K562 (cell line): ENCODE measurements around the gene AIPL1. TPM values are rescaled to one million over a fixed set of nuclear protein-coding genes. Genes with fewer than 3 reads are reported as not detected.

Source experiments
- ATAC-seq: fragments of 200-7000 bp; cut with Tn5 transposase; 3 replicates; pipeline ENCODE4 v1.9.1; 2020; ENCODE audit warnings: moderate library complexity
- BruUV-seq: library from RNA; stranded (reverse); fragments of 400-500 nt; replicated peaks from 2 replicates; lab custom pipeline; 2021; lab: Mats Ljungman, UMichigan
- CTCF ChIA-PET: fragments of 300-600 bp; formaldehyde crosslinking; extraction: SDS; loops from one replicate; lab custom pipeline; 2021; ENCODE audit warnings: low intra/inter-chr PET ratio; lab: Yijun Ruan, JAX
- POLR2A ChIA-PET: fragments of 300-600, 350-650 bp; sonication (Branson Sonifier 250); formaldehyde crosslinking; extraction: SDS; loops from one replicate; lab custom pipeline; 2021; ENCODE audit warnings: antibody characterized with exemption, inconsistent platforms; lab: Yijun Ruan, JAX
- DNase-seq, 4 experiments: peaks; one replicate each; pipeline versions ENCODE4 v3.0.0 to v3.0.0-alpha.2; 2011 to 2018; ENCODE audit warnings: low spot score in 3 of 4, mixed read lengths in 3 of 4; ENCODE audit errors: extremely low read depth in 1 of 4
- FAIRE-seq: peaks from 2 replicates; lab custom pipeline; 2011; peaks lifted over from hg19 to GRCh38; lab: Jason Lieb, UNC
- H2AFZ ChIP-seq: 2 replicates; pipeline ENCODE4 v1.6.0; 2011; ENCODE audit warnings: low read depth, low read length, control low read depth, inconsistent platforms
- H3K27ac ChIP-seq: fragments of 200-600 bp; 3 replicates; pipeline ENCODE4 v1.8.0; 2011; ENCODE audit warnings: low read depth, mild to moderate bottlenecking, control low read depth, inconsistent platforms, low read length, moderate library complexity, mixed read lengths; ENCODE audit errors: extremely low read depth
- H3K27me3 ChIP-seq, 2 experiments: fragments of 300-600 bp in 1 of 2; 2 replicates in 1 of 2; 3 replicates in 1 of 2; pipeline versions ENCODE4 v1.6.0 to v1.8.0; 2011; ENCODE audit warnings: inconsistent platforms in 2 of 2, low read length in 2 of 2, mild to moderate bottlenecking in 1 of 2, mixed read lengths in 1 of 2, moderate library complexity in 1 of 2; ENCODE audit not compliant: control insufficient read depth in 2 of 2, insufficient read depth in 2 of 2
- H3K36me3 ChIP-seq: fragments of 300-600 bp; 3 replicates; pipeline ENCODE4 v1.8.0; 2011; ENCODE audit warnings: mild to moderate bottlenecking, low read length, inconsistent platforms; ENCODE audit not compliant: control insufficient read depth, insufficient read depth
- H3K4me1 ChIP-seq, 2 experiments: fragments of 200-600 bp in 1 of 2; replicated peaks in 1 of 2; 2 replicates in 1 of 2; 3 replicates in 1 of 2; pipeline versions ENCODE4 v1.5.1 to v1.8.0; 2011; ENCODE audit warnings: inconsistent platforms in 2 of 2, low read length in 2 of 2, mild to moderate bottlenecking in 1 of 2, mixed read lengths in 1 of 2, moderate library complexity in 1 of 2; ENCODE audit not compliant: control insufficient read depth in 2 of 2, insufficient read depth in 2 of 2
- H3K4me2 ChIP-seq: 2 replicates; pipeline ENCODE4 v1.6.1; 2011; ENCODE audit warnings: low read length, control low read depth, inconsistent platforms, mixed read lengths; ENCODE audit not compliant: insufficient read depth
- H3K4me3 ChIP-seq: fragments of 200-600 bp; sonication (generic), shearing (Covaris generic); 2 replicates; pipeline ENCODE4 v1.5.1; 2016; ENCODE audit warnings: control low read depth, inconsistent platforms
- H3K79me2 ChIP-seq: fragments of 200-600 bp; 3 replicates; pipeline ENCODE4 v1.8.0; 2011; ENCODE audit warnings: low read length, inconsistent platforms; ENCODE audit not compliant: control insufficient read depth, insufficient read depth
- H3K9ac ChIP-seq, 2 experiments: 2 replicates each; pipeline versions ENCODE4 v1.6.0 to v1.6.1; 2011; ENCODE audit warnings: low read depth in 2 of 2, low read length in 2 of 2, control low read depth in 1 of 2, inconsistent platforms in 1 of 2, mild to moderate bottlenecking in 1 of 2, mixed read lengths in 1 of 2; ENCODE audit not compliant: insufficient read depth in 1 of 2
- H3K9me1 ChIP-seq: one replicate; pipeline ENCODE4 v1.6.0; 2011; ENCODE audit warnings: inconsistent platforms, mild to moderate bottlenecking, low read length, moderate library complexity; ENCODE audit not compliant: control insufficient read depth, insufficient read depth
- H3K9me3 ChIP-seq: replicated peaks from 2 replicates; pipeline ENCODE4 v1.5.1; 2011; ENCODE audit warnings: low read depth, low read length, inconsistent platforms; ENCODE audit not compliant: control insufficient read depth, insufficient read depth
- H4K20me1 ChIP-seq: replicated peaks from 2 replicates; pipeline ENCODE4 v1.6.1; 2011; ENCODE audit warnings: low read length, inconsistent platforms, mixed read lengths; ENCODE audit not compliant: control insufficient read depth, insufficient read depth
- RBM25 ChIP-seq: fragments of 200-400 bp; formaldehyde crosslinking; IDR thresholded peaks from 2 replicates; pipeline ENCODE4 v1.6.1; 2018; ENCODE audit warnings: low read length, low read depth, moderate library complexity; ENCODE audit not compliant: severe bottlenecking
- RFX1 ChIP-seq: fragments of 450-650 bp; IDR thresholded peaks from 2 replicates; pipeline ENCODE4 v1.6.1; 2016; ENCODE audit warnings: mild to moderate bottlenecking, moderate library complexity
- ZNF184 ChIP-seq: sonication (generic); formaldehyde crosslinking; IDR thresholded peaks from 2 replicates; pipeline ENCODE4 v1.5.0; 2020; ENCODE audit warnings: missing genetic modification reagents
- WGBS: fragments of 100-300 bp; shearing (Covaris generic); methylation state at CpG from one replicate; pipeline ENCODE4 v1.1.6; 2016; ENCODE audit warnings: low coverage, mixed read lengths; ENCODE audit not compliant: insufficient coverage; ENCODE audit errors: missing lambda C conversion rate; 5-methylcytosine and 5-hydroxymethylcytosine counted together
- in situ Hi-C: fragments of 300-500 bp; cut with MboI; formaldehyde crosslinking; loops from 4 replicates; pipeline ENCODE4 v1.15.0; 2018; ENCODE audit warnings: inconsistent platforms, mixed read lengths
- intact Hi-C: fragments of 100-400 bp; cut with micrococcal nuclease; formaldehyde crosslinking; loops from 2 replicates; pipeline ENCODE4 v1.14.2; 2022
- polyA plus RNA-seq, 8 experiments: library from polyadenylated mRNA; depleted of rRNA in 4 of 8; stranded (reverse) in 5 of 8; unstranded in 3 of 8; fragments of >200 nt; fragmentation: Nextera tagmentation in 2 of 8; fragmentation: Illumina TruSeq in 1 of 8; extraction: Ambion mirVana in 2 of 8; extraction: Trizol in 1 of 8; gene quantifications; 2 replicates each; pipeline versions ENCODE4 v1.2.1 to v1.2.3, GENCODE V29; 2011 to 2014; ENCODE audit warnings: inconsistent platforms in 1 of 8, missing spikeins in 1 of 8
- total RNA-seq, 7 experiments: library from RNA; depleted of rRNA in 6 of 7; stranded (reverse); fragments of >200 nt in 6 of 7; fragmentation: Illumina TruSeq in 2 of 7; extraction: Trizol in 2 of 7; gene quantifications; 2 replicates each; pipeline versions ENCODE4 v1.2.1 to v1.2.3, GENCODE V29; 2011 to 2021; ENCODE audit warnings: low replicate concordance in 1 of 7
- TF ChIP-seq, protein P1 (sequence below): fragments of 250-450 bp; sonication (Bioruptor Pico); IDR thresholded peaks from 2 replicates; pipeline ENCODE4 v1.8.0; 2022; ENCODE audit warnings: moderate library complexity, mild to moderate bottlenecking, inconsistent platforms

AIPL1 gene
- total and polyA plus RNA-seq, 9 of the 15 experiments (the other 6 are each of a cell fraction or from before 2014, with no cell fraction given), result not detected

DNA sequence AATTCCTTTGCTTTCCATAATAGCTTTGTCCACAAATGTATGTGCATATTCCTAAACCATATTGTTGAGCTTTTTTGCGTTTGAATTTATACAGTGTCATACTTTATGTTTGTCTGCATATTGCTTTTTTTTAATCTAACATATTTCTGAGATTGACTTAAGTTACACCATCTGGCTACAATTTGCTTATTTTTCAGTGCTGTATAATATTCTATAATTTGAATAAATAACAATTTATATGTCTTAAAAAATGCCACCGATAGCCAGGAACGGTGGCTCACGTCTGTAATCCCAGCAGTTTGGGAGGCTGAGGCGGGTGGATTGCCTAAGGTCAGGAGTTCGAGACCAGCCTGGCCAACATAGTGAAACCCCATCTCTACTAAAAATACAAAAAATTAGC, 7.9 kb upstream of the AIPL1 start:
- H3K4me2 ChIP-seq, result no peak overlapping the region
- no TSS peak for BruUV-seq
- ATAC-seq (no peak), FAIRE-seq (no peak), DNase-seq (no peak)
- H3K36me3 ChIP-seq, result no peaks in the 10 kb centered on the region
- H3K9me3 ChIP-seq, result no peaks in the 10 kb centered on the region
- no peak overlapping the region for H2AFZ ChIP-seq
- no peaks in the 10 kb centered on the region for H3K79me2 ChIP-seq
- ChIA-PET CTCF (no interaction called here), POLR2A (no interaction called here)
- H3K4me3 ChIP-seq, result no peak overlapping the region
- no peak overlapping the region for H3K27ac ChIP-seq
- no peaks in the 10 kb centered on the region for H3K9me1 ChIP-seq
- no peaks in the 10 kb centered on the region for H3K27me3 ChIP-seq
- peaks cover 0 to 16% of the 10 kb centered on the region in 2 experiments; a peak in 2 of 5 replicates for H3K4me1 ChIP-seq
- TF ChIP-seq, protein P1, sequence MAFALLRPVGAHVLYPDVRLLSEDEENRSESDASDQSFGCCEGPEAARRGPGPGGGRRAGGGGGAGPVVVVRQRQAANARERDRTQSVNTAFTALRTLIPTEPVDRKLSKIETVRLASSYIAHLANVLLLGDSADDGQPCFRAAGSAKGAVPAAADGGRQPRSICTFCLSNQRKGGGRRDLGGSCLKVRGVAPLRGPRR (CRISPR knock-in tag), result no peak
- TF ChIP-seq RBM25, result peak; percentile 57
- intact Hi-C loops (no loop called here), in situ Hi-C loops (loop anchor here (25.0 kb wide), 1 partner anchor 1205 kb away; the partner anchor contains the start of gene SCIMP)
- 48% methylated on average over 6 of the region's 6 CpGs for WGBS
- no peaks in the 10 kb centered on the region for H4K20me1 ChIP-seq
- H3K9ac ChIP-seq, result no peak overlapping the region

DNA sequence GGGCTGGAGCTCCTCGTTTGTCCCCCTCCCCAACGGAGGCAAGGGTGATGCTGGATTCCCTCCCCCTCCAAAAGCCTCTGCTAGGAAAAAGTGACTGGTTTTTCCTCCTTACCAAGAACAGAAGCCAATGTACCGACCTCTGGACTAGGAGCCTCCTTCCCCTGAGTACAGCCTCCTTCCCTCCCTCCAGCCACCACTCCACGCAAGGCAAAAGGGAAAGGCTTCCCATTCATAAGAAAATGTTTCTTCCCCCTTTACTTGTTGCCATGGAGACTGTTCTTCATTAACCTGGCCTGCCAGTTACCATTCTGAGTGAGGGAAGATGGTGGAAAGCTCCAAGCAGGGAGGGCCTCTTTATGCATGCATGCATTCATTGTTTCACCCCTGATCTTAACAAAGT, 5.0 kb upstream of the AIPL1 start:
- ATAC-seq (no peak), FAIRE-seq (no peak), DNase-seq (no peak)
- WGBS, result 4% methylated on average over 3 of the region's 4 CpGs
- ChIA-PET POLR2A (interaction anchor here (0.9 kb wide), 1 partner anchor 10 kb away, joined by 3 read pairs; no protein-coding TSS in a partner anchor), CTCF (no interaction called here)
- Histone ChIP-seq H3K4me1 (peaks cover 0 to 16% of the 10 kb centered on the region in 2 experiments; a peak in 2 of 5 replicates), H3K79me2 (no peaks in the 10 kb centered on the region), H3K9me3 (no peaks in the 10 kb centered on the region), H3K27ac (no peak overlapping the region), H3K27me3 (no peaks in the 10 kb centered on the region; a peak in 1 of 5 replicates), H3K36me3 (no peaks in the 10 kb centered on the region), H2AFZ (no peak overlapping the region), H3K9ac (no peak overlapping the region), H3K4me2 (no peak overlapping the region), H3K4me3 (no peak overlapping the region), H3K9me1 (no peaks in the 10 kb centered on the region), H4K20me1 (no peaks in the 10 kb centered on the region)
- BruUV-seq, result no TSS peak
- intact Hi-C loops, result no loop called here
- no peak for TF ChIP-seq ZNF184
- peak; percentile 62 for TF ChIP-seq RFX1
- in situ Hi-C loops, result loop anchor here (25.0 kb wide), 1 partner anchor 1203 kb away; the partner anchor contains the start of gene SCIMP
